Measurements from ENCODE around the gene ZNF518B. TPM values are rescaled to one million over a fixed set of nuclear protein-coding genes. Genes with fewer than 3 reads are reported as not detected.

Gene ZNF518B
- total RNA-seq, 1 donor from 2014 or later = 7.3 TPM

DNA sequence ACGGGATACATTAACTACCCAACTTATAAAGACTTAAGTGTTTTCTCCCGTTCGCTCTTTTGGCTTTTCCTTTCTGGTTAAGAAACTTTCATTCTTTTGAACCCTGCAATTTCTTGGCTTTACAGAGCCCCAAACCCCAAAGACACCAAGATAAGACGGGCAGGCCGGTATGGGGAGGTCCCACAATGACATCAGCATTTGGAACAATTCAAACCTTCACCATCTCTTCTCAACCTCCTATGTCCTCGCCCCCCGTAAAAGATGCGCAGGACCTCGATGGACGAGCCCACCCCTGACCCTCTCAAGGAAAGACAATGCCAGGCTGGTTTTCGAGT, 999 bp downstream of the ZNF518B start:
- H3K36me3 ChIP-seq = peaks cover 11 to 18% of the 10 kb centered on the region in 2 donors
- H3K4me3 ChIP-seq = peak overlapping the region; percentile 73 to 76
- peaks cover 0 to 9% of the 10 kb centered on the region in 2 donors for H3K9me3 ChIP-seq
- H3K27me3 ChIP-seq = no peaks in the 10 kb centered on the region
- DNase-seq (ENCODE audit: low spot score in 2 of 2) = no peak
- no peak overlapping the region for H3K27ac ChIP-seq
- intact Hi-C loops (cut with DNase I) = no loop called here
- peaks cover 0 to 3% of the 10 kb centered on the region in 2 donors for H3K4me1 ChIP-seq
- no peak for TF ChIP-seq CTCF (IDR thresholded peaks at IDR 0.05)

GRCh38 chr4:10455133-10455532, 2.1 kb downstream of the ZNF518B start:
- H3K27me3 ChIP-seq = no peaks in the 10 kb centered on the region
- intact Hi-C loops (cut with DNase I) = no loop called here
- no peak overlapping the region for H3K27ac ChIP-seq
- DNase-seq (ENCODE audit: low spot score in 2 of 2) = no peak
- TF ChIP-seq CTCF (IDR thresholded peaks at IDR 0.05) = no peak
- H3K9me3 ChIP-seq = peaks cover 0 to 9% of the 10 kb centered on the region in 2 donors
- no peak overlapping the region for H3K4me3 ChIP-seq
- peaks cover 16 to 24% of the 10 kb centered on the region in 2 donors for H3K36me3 ChIP-seq
- H3K4me1 ChIP-seq = peaks cover 0 to 3% of the 10 kb centered on the region in 2 donors

DNA sequence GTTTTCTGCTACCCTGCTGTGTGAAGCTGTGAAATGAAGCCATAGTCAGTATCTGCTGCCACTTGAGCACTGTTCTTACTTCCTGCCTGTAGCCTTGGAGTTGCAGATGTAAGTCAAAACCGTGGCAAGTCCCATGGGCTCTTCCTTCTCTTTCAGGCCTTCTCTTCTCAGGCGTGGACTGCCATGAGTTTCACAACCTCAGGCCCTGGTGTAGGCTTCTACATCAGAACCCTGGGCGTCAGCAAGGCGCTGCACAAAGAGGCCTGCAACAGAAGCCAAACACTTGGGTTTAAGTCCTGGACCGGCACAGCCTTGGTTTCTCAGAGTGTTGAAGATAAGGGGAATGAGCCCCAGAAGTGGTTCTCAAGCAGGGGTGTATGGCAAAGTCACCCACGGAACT, 2.5 kb downstream of the ZNF518B start:
- Histone ChIP-seq H3K27ac (no peak overlapping the region), H3K27me3 (no peaks in the 10 kb centered on the region), H3K36me3 (peaks cover 16 to 28% of the 10 kb centered on the region in 2 donors), H3K9me3 (peaks cover 0 to 11% of the 10 kb centered on the region in 2 donors), H3K4me3 (no peak overlapping the region), H3K4me1 (peaks cover 0 to 3% of the 10 kb centered on the region in 2 donors)
- DNase-seq (ENCODE audit: low spot score in 2 of 2) = no peak
- intact Hi-C loops (cut with DNase I) = no loop called here
- TF ChIP-seq CTCF (IDR thresholded peaks at IDR 0.05) = no peak

GRCh38 chr4:10454121-10454520, 3.1 kb downstream of the ZNF518B start:
- Histone ChIP-seq H3K27ac (no peak overlapping the region), H3K27me3 (no peaks in the 10 kb centered on the region), H3K9me3 (peaks cover 2 to 17% of the 10 kb centered on the region in 2 donors), H3K4me3 (no peak overlapping the region), H3K4me1 (peaks cover 0 to 3% of the 10 kb centered on the region in 2 donors), H3K36me3 (peaks cover 16 to 28% of the 10 kb centered on the region in 2 donors)
- intact Hi-C loops (cut with DNase I) = no loop called here
- no peak for TF ChIP-seq CTCF (IDR thresholded peaks at IDR 0.05)
- no peak for DNase-seq (ENCODE audit: low spot score in 2 of 2)

- H3K9me3 ChIP-seq = peaks cover 36 to 68% of the 10 kb centered on the region in 2 donors
- no peak overlapping the region for H3K27ac ChIP-seq
- no peaks in the 10 kb centered on the region for H3K4me1 ChIP-seq
- intact Hi-C loops (cut with DNase I) = no loop called here
- no peaks in the 10 kb centered on the region for H3K27me3 ChIP-seq
- DNase-seq (ENCODE audit: low spot score in 2 of 2) = no peak
- no peak overlapping the region for H3K4me3 ChIP-seq
- peaks cover 28 to 52% of the 10 kb centered on the region in 2 donors for H3K36me3 ChIP-seq
- no peak for TF ChIP-seq CTCF (IDR thresholded peaks at IDR 0.05)
Measured at GRCh38 chr4:10448991-10449390, 8.2 kb downstream of the ZNF518B start.

GRCh38 chr4:10442976-10443375, 14.2 kb downstream of the ZNF518B start:
- Histone ChIP-seq H3K9me3 (peaks cover 38 to 65% of the 10 kb centered on the region in 2 donors), H3K27ac (no peak overlapping the region), H3K27me3 (no peaks in the 10 kb centered on the region), H3K36me3 (peaks cover 14 to 25% of the 10 kb centered on the region in 2 donors), H3K4me3 (no peak overlapping the region), H3K4me1 (no peaks in the 10 kb centered on the region)
- intact Hi-C loops (cut with DNase I) = no loop called here
- TF ChIP-seq CTCF (IDR thresholded peaks at IDR 0.05) = no peak
- no peak for DNase-seq (ENCODE audit: low spot score in 2 of 2)
